OCI-LY3 (cell line): ENCODE data around the gene CDKN2C.

Source experiments
- H2AFZ ChIP-seq: fragments of 200-600, 300-600 bp; shearing (Covaris generic); 2 replicates; pipeline ENCODE4 v1.6.0; 2014; ENCODE audit warnings: antibody characterized with exemption, low read depth, low read length
- H3K27ac ChIP-seq: fragments of 200-600, 300-600 bp; sonication (generic); 2 replicates; pipeline ENCODE4 v1.5.1; 2014; ENCODE audit warnings: mild to moderate bottlenecking, low read length, moderate library complexity, mixed read lengths
- H3K27me3 ChIP-seq: fragments of 200-600, 300-600 bp; sonication (generic); 2 replicates; pipeline ENCODE4 v1.6.1; 2014; ENCODE audit warnings: low read depth, low read length, mixed read lengths
- H3K36me3 ChIP-seq: fragments of 200-600, 300-600 bp; sonication (generic); replicated peaks from 2 replicates; pipeline ENCODE3; 2014; ENCODE audit warnings: low read depth, low read length, mixed read lengths
- H3K4me1 ChIP-seq: fragments of 300-600, 200-600 bp; sonication (generic); 2 replicates; pipeline ENCODE4 v1.6.1; 2014; ENCODE audit warnings: low read length, mixed read lengths
- H3K4me2 ChIP-seq: fragments of 200-600, 300-600 bp; sonication (generic); 2 replicates; pipeline ENCODE4 v1.6.1; 2014; ENCODE audit warnings: low read length, mixed read lengths
- H3K4me3 ChIP-seq: fragments of 300-600, 200-600 bp; sonication (generic); 2 replicates; pipeline ENCODE4 v1.5.1; 2014; ENCODE audit warnings: antibody characterized with exemption, mild to moderate bottlenecking, low read length, moderate library complexity
- H3K79me2 ChIP-seq: fragments of 300-600, 200-600 bp; shearing (Covaris generic); 2 replicates; pipeline ENCODE4 v1.6.1; 2014; ENCODE audit warnings: mild to moderate bottlenecking, low read length, mixed read lengths
- H3K9ac ChIP-seq: fragments of 300-600, 200-600 bp; shearing (Covaris generic); 2 replicates; pipeline ENCODE4 v1.6.0; 2014; ENCODE audit warnings: mild to moderate bottlenecking, low read length, moderate library complexity
- H3K9me3 ChIP-seq: fragments of 200-600, 300-600 bp; shearing (Covaris generic); 2 replicates; pipeline ENCODE4 v1.6.1; 2014; ENCODE audit warnings: low read length, mixed read lengths; ENCODE audit not compliant: insufficient read depth
- H4K20me1 ChIP-seq: fragments of 200-600, 300-600 bp; sonication (generic); 2 replicates; pipeline ENCODE4 v1.6.1; 2016; ENCODE audit warnings: low read length, mixed read lengths; ENCODE audit not compliant: insufficient read depth
- EZH2phosphoT487 ChIP-seq: fragments of 200-600 bp; shearing (Covaris generic); IDR thresholded peaks from 2 replicates; pipeline ENCODE4 v1.6.1; 2018; ENCODE audit warnings: antibody characterized with exemption, mixed run types, low read depth
- TF ChIP-seq, protein P1 (sequence below): fragments of 200-600, 300-600 bp; sonication (generic); IDR thresholded peaks from 2 replicates; pipeline ENCODE4 v1.5.1; 2014; ENCODE audit warnings: antibody characterized with exemption, low read length, low read depth

The CDKN2C gene

DNA sequence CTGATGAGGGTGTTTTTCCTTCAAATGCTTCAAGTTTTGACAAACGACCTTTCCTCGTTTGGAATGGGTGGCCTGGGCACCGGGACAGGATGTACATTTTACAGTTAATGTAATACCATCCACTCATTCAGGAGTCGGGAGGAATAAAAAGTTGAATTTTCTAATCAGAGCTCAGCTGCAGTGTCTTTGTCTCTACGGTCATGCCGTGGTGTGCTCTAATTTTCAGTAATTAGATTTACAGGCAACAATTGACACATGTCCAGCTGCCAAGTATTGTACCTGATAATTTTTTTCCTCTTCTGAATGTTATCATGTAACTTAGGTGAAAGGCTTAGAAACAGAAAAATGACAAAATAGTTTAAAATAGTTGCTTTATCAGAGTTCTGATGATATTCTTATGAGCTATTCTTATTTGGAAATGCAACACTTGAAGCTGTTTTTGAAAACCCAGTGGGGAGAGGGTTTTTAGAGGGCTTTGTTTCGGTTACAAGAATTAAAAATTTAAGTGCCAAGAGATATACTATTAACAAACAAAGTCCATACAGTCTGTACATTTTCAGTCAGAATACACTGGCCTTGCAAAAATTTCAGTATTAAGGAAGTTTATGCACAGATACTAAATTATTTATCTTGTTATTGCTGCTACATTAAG is 1.0 kb downstream of the CDKN2C start:
- no peaks in the 10 kb centered on the region for H3K79me2 ChIP-seq
- TF ChIP-seq EZH2phosphoT487: no peak
- TF ChIP-seq, protein P1, sequence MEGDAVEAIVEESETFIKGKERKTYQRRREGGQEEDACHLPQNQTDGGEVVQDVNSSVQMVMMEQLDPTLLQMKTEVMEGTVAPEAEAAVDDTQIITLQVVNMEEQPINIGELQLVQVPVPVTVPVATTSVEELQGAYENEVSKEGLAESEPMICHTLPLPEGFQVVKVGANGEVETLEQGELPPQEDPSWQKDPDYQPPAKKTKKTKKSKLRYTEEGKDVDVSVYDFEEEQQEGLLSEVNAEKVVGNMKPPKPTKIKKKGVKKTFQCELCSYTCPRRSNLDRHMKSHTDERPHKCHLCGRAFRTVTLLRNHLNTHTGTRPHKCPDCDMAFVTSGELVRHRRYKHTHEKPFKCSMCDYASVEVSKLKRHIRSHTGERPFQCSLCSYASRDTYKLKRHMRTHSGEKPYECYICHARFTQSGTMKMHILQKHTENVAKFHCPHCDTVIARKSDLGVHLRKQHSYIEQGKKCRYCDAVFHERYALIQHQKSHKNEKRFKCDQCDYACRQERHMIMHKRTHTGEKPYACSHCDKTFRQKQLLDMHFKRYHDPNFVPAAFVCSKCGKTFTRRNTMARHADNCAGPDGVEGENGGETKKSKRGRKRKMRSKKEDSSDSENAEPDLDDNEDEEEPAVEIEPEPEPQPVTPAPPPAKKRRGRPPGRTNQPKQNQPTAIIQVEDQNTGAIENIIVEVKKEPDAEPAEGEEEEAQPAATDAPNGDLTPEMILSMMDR: no peak
- no peak overlapping the region for H2AFZ ChIP-seq
- H3K27me3 ChIP-seq: peaks cover 28% of the 10 kb centered on the region
- no peaks in the 10 kb centered on the region for H4K20me1 ChIP-seq
- no peaks in the 10 kb centered on the region for H3K9me3 ChIP-seq
- peak overlapping the region; percentile 94; the same call in 1 of the 2 replicates for H3K9ac ChIP-seq
- H3K4me3 ChIP-seq: peak overlapping the region; percentile 81
- H3K27ac ChIP-seq: no peak overlapping the region
- H3K36me3 ChIP-seq: no peaks in the 10 kb centered on the region
- peaks cover 37% of the 10 kb centered on the region for H3K4me1 ChIP-seq
- H3K4me2 ChIP-seq: peak overlapping the region; percentile 93

DNA sequence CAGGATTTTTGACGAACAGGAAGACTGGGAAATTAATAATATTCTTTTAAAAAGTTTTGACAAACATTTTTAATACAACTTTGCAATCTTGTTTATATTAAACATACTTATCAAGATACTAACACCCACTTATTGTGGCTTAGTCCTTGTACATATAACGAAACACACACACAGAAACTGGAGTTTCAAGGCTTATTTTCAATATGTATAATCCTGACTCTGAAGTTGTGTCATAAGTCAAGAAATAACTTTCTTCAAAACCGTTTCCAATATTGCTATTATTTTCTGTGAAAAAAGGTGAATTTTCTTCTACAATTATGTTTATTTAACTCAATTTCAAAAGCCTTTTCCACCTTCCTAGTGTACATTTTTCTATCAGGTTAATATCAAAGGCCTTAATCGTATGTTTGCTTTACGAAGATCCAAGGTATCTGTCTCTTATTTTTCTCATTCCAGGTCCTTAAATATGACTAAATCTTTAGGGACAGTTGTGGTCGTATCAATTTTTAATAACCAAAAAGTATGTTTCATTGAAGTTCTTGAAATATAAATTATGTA is 1.8 kb downstream of the CDKN2C start:
- TF ChIP-seq, protein P1: no peak
- TF ChIP-seq EZH2phosphoT487: no peak
- H3K4me2 ChIP-seq: peak overlapping the region; percentile 93
- no peak overlapping the region; the same call in 1 of the 2 replicates for H3K4me3 ChIP-seq
- no peak overlapping the region for H3K9ac ChIP-seq
- no peaks in the 10 kb centered on the region for H3K9me3 ChIP-seq
- no peaks in the 10 kb centered on the region; the same call in 1 of the 2 replicates for H4K20me1 ChIP-seq
- no peak overlapping the region for H2AFZ ChIP-seq
- peaks cover 45% of the 10 kb centered on the region for H3K4me1 ChIP-seq
- H3K79me2 ChIP-seq: no peaks in the 10 kb centered on the region
- H3K36me3 ChIP-seq: no peaks in the 10 kb centered on the region
- H3K27me3 ChIP-seq: peaks cover 35% of the 10 kb centered on the region
- no peak overlapping the region for H3K27ac ChIP-seq

- Histone ChIP-seq H3K27me3 (peaks cover 35% of the 10 kb centered on the region), H3K36me3 (no peaks in the 10 kb centered on the region), H4K20me1 (no peaks in the 10 kb centered on the region; the same call in 1 of the 2 replicates), H3K79me2 (no peaks in the 10 kb centered on the region), H3K4me2 (peak overlapping the region; percentile 22; the same call in 1 of the 2 replicates), H3K4me3 (no peak overlapping the region), H3K4me1 (peaks cover 39% of the 10 kb centered on the region), H2AFZ (no peak overlapping the region), H3K9ac (no peak overlapping the region), H3K9me3 (no peaks in the 10 kb centered on the region), H3K27ac (no peak overlapping the region)
- TF ChIP-seq, protein P1: no peak
- TF ChIP-seq EZH2phosphoT487: no peak
Measured at GRCh38 chr1:50972766-50973165, 2.7 kb downstream of the CDKN2C start.

DNA sequence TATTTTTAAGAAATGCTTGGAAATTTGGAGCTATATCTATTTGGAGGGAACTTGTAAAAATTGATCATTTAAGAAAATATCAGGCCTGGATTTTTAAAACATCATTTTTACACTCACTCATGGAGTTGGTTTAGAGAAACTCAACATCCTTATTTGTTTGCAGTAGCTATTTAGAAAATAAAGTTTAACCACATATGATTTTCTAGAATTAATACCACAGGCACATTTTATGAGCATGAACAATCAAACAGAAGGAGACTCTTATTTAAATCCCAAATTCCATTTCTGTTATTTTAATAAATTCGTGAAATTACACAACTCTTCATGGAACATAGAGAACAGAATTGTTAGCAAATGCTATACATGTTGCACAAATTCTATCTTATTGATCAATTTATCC is 3.2 kb downstream of the CDKN2C start:
- Histone ChIP-seq H3K4me1 (peaks cover 37% of the 10 kb centered on the region), H3K27ac (no peak overlapping the region), H3K79me2 (no peaks in the 10 kb centered on the region), H3K9me3 (no peaks in the 10 kb centered on the region), H3K27me3 (peaks cover 37% of the 10 kb centered on the region), H3K4me2 (no peak overlapping the region), H2AFZ (no peak overlapping the region), H3K9ac (no peak overlapping the region), H3K36me3 (no peaks in the 10 kb centered on the region), H4K20me1 (no peaks in the 10 kb centered on the region; the same call in 1 of the 2 replicates), H3K4me3 (no peak overlapping the region)
- no peak for TF ChIP-seq EZH2phosphoT487
- TF ChIP-seq, protein P1: no peak
